H9 (cell line): Measurements from ENCODE around the gene PRKCA. TPM values are rescaled to one million over a fixed set of nuclear protein-coding genes. Genes with fewer than 3 reads are reported as not detected.

Source experiments
- DNase-seq: peaks from one replicate; pipeline ENCODE4 v3.0.0-alpha.2; 2017
- H2AFZ ChIP-seq: one replicate; pipeline ENCODE4 v1.6.1; 2013; ENCODE audit warnings: mild to moderate bottlenecking, low read length, control low read depth, moderate library complexity
- H2AK5ac ChIP-seq: 2 replicates; pipeline ENCODE4 v1.6.1; 2013; ENCODE audit warnings: low read length, control low read depth, mixed read lengths; ENCODE audit not compliant: insufficient read length
- H2BK120ac ChIP-seq: one replicate; pipeline ENCODE4 v1.6.1; 2013; ENCODE audit warnings: low read depth, mild to moderate bottlenecking, low read length, control low read depth, inconsistent platforms; ENCODE audit not compliant: poor library complexity, severe bottlenecking
- H2BK12ac ChIP-seq: 2 replicates; pipeline ENCODE4 v1.6.1; 2013; ENCODE audit warnings: low read length, control low read depth, mixed read lengths, low read depth; ENCODE audit not compliant: insufficient read length
- H2BK15ac ChIP-seq: 2 replicates; pipeline ENCODE4 v1.6.1; 2013; ENCODE audit warnings: low read depth, low read length, control low read depth
- H2BK20ac ChIP-seq: one replicate; pipeline ENCODE4 v1.6.1; 2013; ENCODE audit warnings: low read depth, mild to moderate bottlenecking, low read length, control low read depth, inconsistent platforms; ENCODE audit not compliant: poor library complexity, severe bottlenecking
- H2BK5ac ChIP-seq: 2 replicates; pipeline ENCODE4 v1.6.1; 2013; ENCODE audit warnings: low read length, control low read depth, mixed read lengths; ENCODE audit not compliant: insufficient read length
- H3K14ac ChIP-seq: 2 replicates; pipeline ENCODE4 v1.6.1; 2013; ENCODE audit warnings: low read length, control low read depth; ENCODE audit not compliant: insufficient read depth
- H3K18ac ChIP-seq: 2 replicates; pipeline ENCODE4 v1.6.1; 2013; ENCODE audit warnings: low read depth, mild to moderate bottlenecking, mixed read lengths, low read length, control low read depth; ENCODE audit not compliant: insufficient read length
- H3K23ac ChIP-seq: 2 replicates; pipeline ENCODE4 v1.6.1; 2013; ENCODE audit warnings: low read length, control low read depth, mixed read lengths, low read depth; ENCODE audit not compliant: insufficient read length
- H3K23me2 ChIP-seq: 2 replicates; pipeline ENCODE4 v1.6.1; 2013; ENCODE audit warnings: low read depth, mild to moderate bottlenecking, mixed read lengths, low read length, control low read depth; ENCODE audit not compliant: insufficient read length, poor library complexity, severe bottlenecking
- H3K27ac ChIP-seq: 2 replicates; pipeline ENCODE4 v1.5.1; 2013; ENCODE audit warnings: low read length, control low read depth, mixed read lengths, low read depth; ENCODE audit not compliant: insufficient read length
- H3K27me3 ChIP-seq: 2 replicates; pipeline ENCODE4 v1.6.1; 2013; ENCODE audit warnings: low read length, control low read depth, inconsistent platforms; ENCODE audit not compliant: insufficient read depth
- H3K4ac ChIP-seq: 2 replicates; pipeline ENCODE4 v1.6.1; 2013; ENCODE audit warnings: low read depth, mild to moderate bottlenecking, control low read depth, inconsistent platforms, low read length, moderate library complexity
- H3K4me1 ChIP-seq: 2 replicates; pipeline ENCODE4 v1.6.1; 2013; ENCODE audit warnings: low read length, control low read depth, inconsistent platforms; ENCODE audit not compliant: insufficient read depth
- H3K4me2 ChIP-seq: 2 replicates; pipeline ENCODE4 v1.6.1; 2013; ENCODE audit warnings: low read length, control low read depth, mixed read lengths; ENCODE audit not compliant: insufficient read length, insufficient read depth
- H3K56ac ChIP-seq: 2 replicates; pipeline ENCODE4 v1.6.1; 2013; ENCODE audit warnings: low read depth, mild to moderate bottlenecking, mixed read lengths, low read length, control low read depth; ENCODE audit not compliant: insufficient read length
- H3K79me1 ChIP-seq: 2 replicates; pipeline ENCODE4 v1.6.1; 2013; ENCODE audit warnings: low read depth, mild to moderate bottlenecking, moderate library complexity, low read length, control low read depth, inconsistent platforms; ENCODE audit not compliant: insufficient read depth, poor library complexity, severe bottlenecking
- H3K79me2 ChIP-seq: 2 replicates; pipeline ENCODE4 v1.6.1; 2013; ENCODE audit warnings: low read length, control low read depth, inconsistent platforms; ENCODE audit not compliant: insufficient read depth
- H3K9ac ChIP-seq: 2 replicates; pipeline ENCODE4 v1.6.1; 2013; ENCODE audit warnings: low read length, control low read depth, mixed read lengths; ENCODE audit not compliant: insufficient read length; ENCODE audit errors: extremely low read depth
- H3K9me3 ChIP-seq: one replicate; pipeline ENCODE4 v1.6.1; 2013; ENCODE audit warnings: low read depth, low read length, inconsistent platforms; ENCODE audit not compliant: control insufficient read depth
- H3T11ph ChIP-seq: one replicate; pipeline ENCODE4 v1.6.1; 2013; ENCODE audit warnings: mild to moderate bottlenecking, low read length, control low read depth, inconsistent platforms
- H4K20me1 ChIP-seq: one replicate; pipeline ENCODE4 v1.6.1; 2013; ENCODE audit not compliant: control insufficient read depth, insufficient read length, insufficient read depth
- H4K5ac ChIP-seq: 2 replicates; pipeline ENCODE4 v1.6.1; 2013; ENCODE audit warnings: low read depth, mild to moderate bottlenecking, mixed read lengths, low read length, control low read depth; ENCODE audit not compliant: insufficient read length
- H4K8ac ChIP-seq: replicated peaks from 2 replicates; pipeline ENCODE4 v1.6.1; 2013; ENCODE audit warnings: low read length, control low read depth, mixed read lengths, low read depth; ENCODE audit not compliant: insufficient read length
- H4K91ac ChIP-seq: 2 replicates; pipeline ENCODE4 v1.6.1; 2013; ENCODE audit warnings: low read depth, mild to moderate bottlenecking, moderate library complexity, mixed read lengths, low read length, control low read depth; ENCODE audit not compliant: insufficient read length
- H3K27ac Mint-ChIP-seq, 3 experiments: 2 replicates in 2 of 3; 3 replicates in 1 of 3; pipeline ENCODE4 v1.8.0; 2020 to 2021; ENCODE audit warnings: mixed read lengths in 3 of 3, mild to moderate bottlenecking in 1 of 3, moderate library complexity in 1 of 3
- H3K27me3 Mint-ChIP-seq: 2 replicates; pipeline ENCODE4 v1.8.0; 2021; ENCODE audit warnings: low read depth, mild to moderate bottlenecking, moderate library complexity, mixed read lengths
- H3K36me3 Mint-ChIP-seq, 3 experiments: 2 replicates in 2 of 3; 3 replicates in 1 of 3; pipeline ENCODE4 v1.8.0; 2020 to 2021; ENCODE audit warnings: low read depth in 3 of 3, mixed read lengths in 3 of 3; ENCODE audit not compliant: insufficient read depth in 1 of 3
- H3K4me1 Mint-ChIP-seq, 2 experiments: 2 replicates each; pipeline ENCODE4 v1.8.0; 2020; ENCODE audit warnings: mixed read lengths in 2 of 2
- H3K4me3 Mint-ChIP-seq, 2 experiments: 2 replicates in 1 of 2; 3 replicates in 1 of 2; pipeline ENCODE4 v1.8.0; 2020 to 2021; ENCODE audit warnings: mild to moderate bottlenecking in 2 of 2, mixed read lengths in 2 of 2, moderate library complexity in 1 of 2
- H3K9me3 Mint-ChIP-seq, 2 experiments: 2 replicates in 1 of 2; 3 replicates in 1 of 2; pipeline ENCODE4 v1.8.0; 2020; ENCODE audit warnings: mild to moderate bottlenecking in 2 of 2, mixed read lengths in 2 of 2, moderate library complexity in 1 of 2
- CTCF ChIP-seq: fragments of 200-600 bp; sonication (generic); conservative IDR thresholded peaks from 3 replicates; pipeline ENCODE4 v1.8.0; 2021; ENCODE audit warnings: antibody characterized with exemption, mild to moderate bottlenecking
- WGBS: extraction: QIAGEN DNeasy Blood & Tissue Kit; methylation state at CpG from one replicate; pipeline ENCODE4 v1.1.7; 2013; ENCODE audit warnings: missing lambda C conversion rate, low lambda C conversion rate, mixed read lengths; ENCODE audit not compliant: insufficient read length; ENCODE audit errors: extremely low coverage; 5-methylcytosine and 5-hydroxymethylcytosine counted together
- total RNA-seq: library from RNA; stranded (reverse); gene quantifications from 2 replicates; pipeline ENCODE4 v1.2.1, GENCODE V29; 2021

The PRKCA gene
- total RNA-seq, 1 experiment from 2014 or later = 10.5 TPM

DNA sequence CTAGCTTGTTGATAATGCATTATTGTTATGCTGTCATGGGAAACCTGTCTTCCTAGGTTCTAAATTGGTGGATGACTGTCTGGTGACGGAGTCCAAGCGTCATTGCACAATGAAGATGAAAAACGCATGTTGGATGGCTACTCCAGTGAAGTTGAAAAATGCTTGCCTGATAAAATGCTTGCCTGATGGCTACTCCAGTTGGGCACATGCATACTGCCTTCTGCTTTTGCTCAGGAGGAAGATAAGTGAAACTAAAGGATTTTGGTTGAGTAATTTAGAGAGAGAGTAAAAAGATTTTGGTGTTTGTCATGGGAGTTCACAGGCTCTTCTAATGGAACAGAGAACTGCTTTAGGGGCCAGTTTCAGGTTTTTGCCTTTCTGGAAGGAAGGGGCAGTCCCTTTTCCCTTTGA lies 118.6 kb downstream of the PRKCA start:
- Histone ChIP-seq H3K9me3 (no peaks in the 10 kb centered on the region), H3K23ac (no peak overlapping the region), H3T11ph (no peak overlapping the region), H2AK5ac (no peak overlapping the region), H3K27ac (no peak overlapping the region), H4K20me1 (no peaks in the 10 kb centered on the region), H3K27me3 (no peaks in the 10 kb centered on the region), H2AFZ (no peak overlapping the region), H4K91ac (no peak overlapping the region), H3K4me2 (no peak overlapping the region), H3K56ac (no peak overlapping the region), H2BK120ac (no peak overlapping the region), H2BK15ac (no peak overlapping the region), H2BK12ac (no peak overlapping the region), H4K5ac (no peak overlapping the region), H2BK20ac (no peak overlapping the region), H3K9ac (no peak overlapping the region), H3K23me2 (no peaks in the 10 kb centered on the region), H2BK5ac (no peak overlapping the region), H3K14ac (no peak overlapping the region), H3K79me2 (no peaks in the 10 kb centered on the region; the same call in 1 of the 2 replicates), H3K4me1 (peaks cover 3% of the 10 kb centered on the region; the same call in 1 of the 2 replicates), H3K4ac (no peak overlapping the region), H4K8ac (no peak overlapping the region), H3K79me1 (no peaks in the 10 kb centered on the region), H3K18ac (no peak overlapping the region)
- DNase-seq = no peak
- TF ChIP-seq CTCF = no peak
- no peaks in the 10 kb centered on the region for H3K36me3 Mint-ChIP-seq
- H3K27ac Mint-ChIP-seq = peak overlapping the region in 1 of 3 experiments; percentile 76; a peak in 3 of 7 replicates
- no peaks in the 10 kb centered on the region for H3K27me3 Mint-ChIP-seq
- no CpG with 5 or more reads among the region's 3 CpGs for WGBS
- peaks cover 31 to 43% of the 10 kb centered on the region in 2 experiments for H3K4me1 Mint-ChIP-seq
- no peak overlapping the region for H3K4me3 Mint-ChIP-seq
- no peaks in the 10 kb centered on the region for H3K9me3 Mint-ChIP-seq
